ENCODE data around the gene HHIP. TPM values are rescaled to one million over a fixed set of nuclear protein-coding genes. Genes with fewer than 3 reads are reported as not detected.

HHIP gene
- polyA plus RNA-seq, 2 donors = not detected

- Histone ChIP-seq H3K27me3 (ENCODE audit: control insufficient read depth in 1 of 2, insufficient read depth in 2 of 2, low read length in 2 of 2) (no peaks in the 10 kb centered on the region), H3K4me1 (ENCODE audit: control insufficient read depth in 2 of 2, insufficient read depth in 2 of 2, low read length in 1 of 2) (no peaks in the 10 kb centered on the region), H3K27ac (ENCODE audit: low read depth in 2 of 2, low read length in 1 of 2) (no peak overlapping the region), H3K9me3 (ENCODE audit: control insufficient read depth in 2 of 2, insufficient read depth in 1 of 2, low read depth in 1 of 2, low read length in 1 of 2) (no peaks in the 10 kb centered on the region), H3K36me3 (ENCODE audit: control insufficient read depth in 2 of 2, insufficient read depth in 2 of 2, low read length in 1 of 2) (no peaks in the 10 kb centered on the region), H3K4me3 (ENCODE audit: low read depth in 1 of 2, low read length in 2 of 2) (no peak overlapping the region)
Observed at GRCh38 chr4:144696376-144696775, 50.4 kb downstream of the HHIP start.

DNA sequence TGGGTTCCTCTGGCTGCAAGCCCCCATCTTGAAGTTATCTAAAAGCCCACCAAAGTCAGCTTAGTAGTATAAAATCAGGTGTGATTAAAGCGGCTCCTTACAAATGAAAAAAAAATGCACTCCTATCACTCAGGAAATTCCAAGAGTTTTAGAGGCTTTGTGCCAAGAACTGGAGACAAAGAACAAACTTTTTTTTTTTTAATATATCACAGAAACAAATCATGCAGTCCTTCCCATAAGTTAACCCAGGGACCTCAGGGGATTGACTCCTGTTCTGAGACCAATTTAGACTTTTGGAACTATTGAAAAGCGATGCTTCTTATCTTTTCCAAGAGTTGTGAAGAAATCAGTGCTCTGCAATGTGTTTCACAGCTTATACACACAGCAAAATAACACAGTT, 53.6 kb downstream of the HHIP start:
- no peaks in the 10 kb centered on the region for H3K36me3 ChIP-seq (ENCODE audit: control insufficient read depth in 2 of 2, insufficient read depth in 2 of 2, low read length in 1 of 2)
- H3K4me3 ChIP-seq (ENCODE audit: low read depth in 1 of 2, low read length in 2 of 2) = no peak overlapping the region
- no peaks in the 10 kb centered on the region for H3K9me3 ChIP-seq (ENCODE audit: control insufficient read depth in 2 of 2, insufficient read depth in 1 of 2, low read depth in 1 of 2, low read length in 1 of 2)
- H3K4me1 ChIP-seq (ENCODE audit: control insufficient read depth in 2 of 2, insufficient read depth in 2 of 2, low read length in 1 of 2) = no peaks in the 10 kb centered on the region
- no peaks in the 10 kb centered on the region for H3K27me3 ChIP-seq (ENCODE audit: control insufficient read depth in 1 of 2, insufficient read depth in 2 of 2, low read length in 2 of 2)
- H3K27ac ChIP-seq (ENCODE audit: low read depth in 2 of 2, low read length in 1 of 2) = no peak overlapping the region
- 56 to 71% methylated on average over 2 of the region's 2 CpGs for WGBS, 2 donors

GRCh38 chr4:144701683-144702233, 55.8 kb downstream of the HHIP start:
- no peak overlapping the region for H3K27ac ChIP-seq (ENCODE audit: low read depth in 2 of 2, low read length in 1 of 2)
- no peaks in the 10 kb centered on the region for H3K36me3 ChIP-seq (ENCODE audit: control insufficient read depth in 2 of 2, insufficient read depth in 2 of 2, low read length in 1 of 2)
- H3K4me3 ChIP-seq (ENCODE audit: low read depth in 1 of 2, low read length in 2 of 2) = no peak overlapping the region
- no peaks in the 10 kb centered on the region for H3K27me3 ChIP-seq (ENCODE audit: control insufficient read depth in 1 of 2, insufficient read depth in 2 of 2, low read length in 2 of 2)
- H3K4me1 ChIP-seq (ENCODE audit: control insufficient read depth in 2 of 2, insufficient read depth in 2 of 2, low read length in 1 of 2) = no peaks in the 10 kb centered on the region
- no peaks in the 10 kb centered on the region for H3K9me3 ChIP-seq (ENCODE audit: control insufficient read depth in 2 of 2, insufficient read depth in 1 of 2, low read depth in 1 of 2, low read length in 1 of 2)

DNA sequence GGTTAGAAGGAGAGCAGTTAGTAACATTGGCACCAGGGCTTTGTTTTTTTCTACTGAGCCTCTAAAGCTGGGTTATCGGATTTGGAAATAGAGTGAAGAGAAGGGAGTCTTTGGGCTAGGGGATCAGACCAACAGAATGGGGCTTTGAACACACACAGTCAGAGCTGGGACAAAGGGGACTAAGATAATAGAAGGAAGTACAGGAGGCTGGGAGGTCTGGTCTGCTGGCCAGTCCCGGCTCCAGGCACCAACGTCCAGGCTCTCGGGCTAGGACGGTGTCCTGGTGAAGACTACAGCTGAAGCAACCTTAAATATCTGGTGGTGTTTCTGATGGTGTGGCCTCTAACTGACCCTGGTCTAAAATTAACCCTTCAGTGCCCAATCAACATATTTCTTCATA, 57.5 kb downstream of the HHIP start:
- Histone ChIP-seq H3K4me3 (ENCODE audit: low read depth in 1 of 2, low read length in 2 of 2) (no peak overlapping the region), H3K4me1 (ENCODE audit: control insufficient read depth in 2 of 2, insufficient read depth in 2 of 2, low read length in 1 of 2) (no peaks in the 10 kb centered on the region), H3K27ac (ENCODE audit: low read depth in 2 of 2, low read length in 1 of 2) (no peak overlapping the region), H3K36me3 (ENCODE audit: control insufficient read depth in 2 of 2, insufficient read depth in 2 of 2, low read length in 1 of 2) (no peaks in the 10 kb centered on the region), H3K27me3 (ENCODE audit: control insufficient read depth in 1 of 2, insufficient read depth in 2 of 2, low read length in 2 of 2) (no peaks in the 10 kb centered on the region), H3K9me3 (ENCODE audit: control insufficient read depth in 2 of 2, insufficient read depth in 1 of 2, low read depth in 1 of 2, low read length in 1 of 2) (no peaks in the 10 kb centered on the region)
- 85% methylated on average over 5 of the region's 5 CpGs for WGBS, 2 donors

DNA sequence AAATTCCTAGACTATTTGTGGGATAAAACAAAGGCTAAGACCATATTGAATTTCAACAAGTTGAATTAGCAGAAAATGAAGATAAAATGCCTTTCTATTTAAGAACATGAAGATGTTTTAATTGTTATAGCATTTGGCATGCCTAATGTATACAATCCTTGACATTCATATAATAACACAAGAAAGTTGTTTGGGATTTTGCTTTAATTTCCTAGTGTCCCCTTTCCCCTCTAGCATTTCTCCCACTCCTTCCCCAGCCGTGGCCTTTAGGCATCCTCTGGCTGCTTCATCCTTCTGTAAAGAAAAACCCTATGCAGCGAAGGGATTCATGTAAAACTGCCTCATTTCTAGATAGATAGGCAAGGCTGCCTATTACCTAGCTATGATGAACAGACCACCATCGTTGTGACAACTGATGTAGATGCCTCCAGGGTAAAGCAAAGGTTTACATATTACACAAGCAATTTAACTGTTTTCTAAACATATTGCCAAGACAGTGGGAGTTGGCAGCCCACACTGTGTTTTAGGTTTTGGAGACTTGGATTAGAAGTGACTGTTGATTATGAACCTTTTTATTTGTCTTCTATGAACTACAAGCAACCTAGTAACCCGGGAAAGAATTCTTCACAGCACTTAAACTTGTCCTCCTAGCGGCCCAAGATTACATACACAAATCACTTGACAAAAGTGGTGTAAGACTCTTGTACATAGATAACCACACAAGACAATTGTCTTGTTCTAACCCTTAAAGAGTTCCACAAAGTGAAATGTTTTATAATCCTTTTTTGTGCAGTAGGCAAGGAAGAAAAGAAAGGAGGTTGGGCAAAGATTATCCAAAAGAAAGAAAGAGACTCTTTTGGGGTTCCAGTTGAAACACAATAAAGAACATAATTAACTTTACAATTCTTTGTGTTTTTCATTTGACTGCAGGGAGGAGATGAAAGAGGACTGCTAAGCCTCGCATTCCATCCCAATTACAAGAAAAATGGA, 59.9 kb downstream of the HHIP start:
- H3K9me3 ChIP-seq (ENCODE audit: control insufficient read depth in 2 of 2, insufficient read depth in 1 of 2, low read depth in 1 of 2, low read length in 1 of 2) = no peaks in the 10 kb centered on the region
- H3K4me3 ChIP-seq (ENCODE audit: low read depth in 1 of 2, low read length in 2 of 2) = no peak overlapping the region
- no peaks in the 10 kb centered on the region for H3K27me3 ChIP-seq (ENCODE audit: control insufficient read depth in 1 of 2, insufficient read depth in 2 of 2, low read length in 2 of 2)
- 42 to 43% methylated on average over 6 of the region's 6 CpGs for WGBS, 2 donors
- H3K36me3 ChIP-seq (ENCODE audit: control insufficient read depth in 2 of 2, insufficient read depth in 2 of 2, low read length in 1 of 2) = no peaks in the 10 kb centered on the region
- no peaks in the 10 kb centered on the region for H3K4me1 ChIP-seq (ENCODE audit: control insufficient read depth in 2 of 2, insufficient read depth in 2 of 2, low read length in 1 of 2)
- H3K27ac ChIP-seq (ENCODE audit: low read depth in 2 of 2, low read length in 1 of 2) = no peak overlapping the region

DNA sequence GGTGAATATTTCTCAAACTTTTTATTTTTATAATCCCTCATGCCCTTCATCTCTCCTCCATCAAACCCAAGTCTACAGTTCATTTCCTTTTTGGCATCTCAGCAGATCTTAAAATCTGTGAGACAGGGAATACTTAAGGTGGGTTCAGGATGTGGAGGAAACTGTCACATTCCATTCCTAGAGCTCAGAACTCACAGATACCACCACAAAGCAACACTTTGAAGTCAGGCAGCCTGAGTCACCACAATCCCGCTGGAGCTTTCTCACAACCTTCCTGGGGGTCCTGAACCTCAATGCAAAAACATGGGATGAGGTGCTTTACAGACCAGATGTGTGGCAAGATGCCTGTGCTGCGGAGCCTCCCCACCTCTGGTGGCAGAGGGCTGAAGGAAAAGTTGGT, 63.2 kb downstream of the HHIP start:
- no peak overlapping the region for H3K4me3 ChIP-seq (ENCODE audit: low read depth in 1 of 2, low read length in 2 of 2)
- no peaks in the 10 kb centered on the region for H3K36me3 ChIP-seq (ENCODE audit: control insufficient read depth in 2 of 2, insufficient read depth in 2 of 2, low read length in 1 of 2)
- H3K27ac ChIP-seq (ENCODE audit: low read depth in 2 of 2, low read length in 1 of 2) = no peak overlapping the region
- H3K9me3 ChIP-seq (ENCODE audit: control insufficient read depth in 2 of 2, insufficient read depth in 1 of 2, low read depth in 1 of 2, low read length in 1 of 2) = no peaks in the 10 kb centered on the region
- 81% methylated on average over 2 of the region's 2 CpGs for WGBS, 2 donors
- no peaks in the 10 kb centered on the region for H3K27me3 ChIP-seq (ENCODE audit: control insufficient read depth in 1 of 2, insufficient read depth in 2 of 2, low read length in 2 of 2)
- H3K4me1 ChIP-seq (ENCODE audit: control insufficient read depth in 2 of 2, insufficient read depth in 2 of 2, low read length in 1 of 2) = no peaks in the 10 kb centered on the region

GRCh38 chr4:144709793-144710525, 64.0 kb downstream of the HHIP start:
- 76 to 77% methylated on average over 5 of the region's 5 CpGs for WGBS, 2 donors
- H3K27ac ChIP-seq (ENCODE audit: low read depth in 2 of 2, low read length in 1 of 2) = no peak overlapping the region

DNA sequence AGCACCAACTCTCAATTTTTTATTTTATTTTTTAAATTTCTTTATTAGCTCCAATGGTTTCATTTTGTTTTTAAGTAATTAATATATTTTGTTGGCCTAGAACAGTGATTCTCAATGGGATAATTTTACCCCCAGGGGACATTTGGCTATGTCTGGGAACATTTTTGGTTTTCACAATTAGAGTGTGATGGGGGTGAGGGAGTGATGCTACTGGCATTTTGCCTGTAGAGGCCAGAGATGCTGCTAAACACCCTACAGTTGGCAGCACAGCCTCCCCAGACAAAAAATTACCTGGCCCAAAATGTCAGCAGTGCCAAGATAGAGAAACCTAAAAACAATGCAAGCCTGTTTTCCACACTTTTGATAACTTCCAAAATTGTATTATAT, 64.6 kb downstream of the HHIP start:
- Histone ChIP-seq H3K27me3 (ENCODE audit: control insufficient read depth in 1 of 2, insufficient read depth in 2 of 2, low read length in 2 of 2) (no peaks in the 10 kb centered on the region), H3K4me1 (ENCODE audit: control insufficient read depth in 2 of 2, insufficient read depth in 2 of 2, low read length in 1 of 2) (no peaks in the 10 kb centered on the region), H3K9me3 (ENCODE audit: control insufficient read depth in 2 of 2, insufficient read depth in 1 of 2, low read depth in 1 of 2, low read length in 1 of 2) (no peaks in the 10 kb centered on the region), H3K27ac (ENCODE audit: low read depth in 2 of 2, low read length in 1 of 2) (no peak overlapping the region), H3K4me3 (ENCODE audit: low read depth in 1 of 2, low read length in 2 of 2) (no peak overlapping the region), H3K36me3 (ENCODE audit: control insufficient read depth in 2 of 2, insufficient read depth in 2 of 2, low read length in 1 of 2) (no peaks in the 10 kb centered on the region)

More at GRCh38 chr4:144709793-144710525, 64.0 kb downstream of the HHIP start:
- H3K4me1 ChIP-seq (ENCODE audit: control insufficient read depth in 2 of 2, insufficient read depth in 2 of 2, low read length in 1 of 2) = no peaks in the 10 kb centered on the region
- no peaks in the 10 kb centered on the region for H3K36me3 ChIP-seq (ENCODE audit: control insufficient read depth in 2 of 2, insufficient read depth in 2 of 2, low read length in 1 of 2)
- H3K9me3 ChIP-seq (ENCODE audit: control insufficient read depth in 2 of 2, insufficient read depth in 1 of 2, low read depth in 1 of 2, low read length in 1 of 2) = no peaks in the 10 kb centered on the region
- no peak overlapping the region for H3K4me3 ChIP-seq (ENCODE audit: low read depth in 1 of 2, low read length in 2 of 2)
- H3K27me3 ChIP-seq (ENCODE audit: control insufficient read depth in 1 of 2, insufficient read depth in 2 of 2, low read length in 2 of 2) = no peaks in the 10 kb centered on the region

DNA sequence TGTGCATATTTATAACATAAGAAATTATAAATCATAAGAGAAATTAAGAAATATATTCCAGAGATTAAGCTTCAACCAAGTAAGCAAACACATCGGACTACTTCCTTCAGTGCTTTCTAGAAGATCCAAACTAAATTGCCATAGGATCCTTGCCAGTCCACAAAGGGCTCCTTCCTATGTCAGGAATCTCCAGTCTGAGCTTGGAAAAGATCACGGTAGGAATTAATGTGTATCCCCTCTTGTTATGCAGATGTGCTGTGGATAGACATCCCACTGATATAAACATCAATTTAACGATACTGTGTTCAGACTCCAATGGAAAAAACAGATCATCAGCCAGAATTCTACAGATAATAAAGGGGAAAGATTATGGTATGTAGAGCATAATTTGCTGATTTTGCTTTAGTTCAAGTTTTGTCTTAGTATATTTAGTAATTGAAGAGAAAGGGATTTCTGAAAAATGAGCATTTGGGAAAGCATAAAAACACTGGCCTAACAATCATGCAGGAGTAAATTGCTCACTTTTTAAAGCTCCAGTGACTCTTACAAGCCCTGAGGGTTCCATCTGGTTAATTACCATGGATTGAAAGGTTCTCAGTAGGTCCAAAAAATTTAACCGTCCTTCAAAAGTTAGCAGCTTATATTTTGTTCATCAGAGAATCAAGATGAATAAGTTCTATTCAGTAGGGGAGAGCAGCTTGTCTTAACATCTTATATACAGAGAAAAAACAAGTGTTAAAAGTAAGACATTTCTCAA, 65.9 kb downstream of the HHIP start:
- no peaks in the 10 kb centered on the region for H3K27me3 ChIP-seq (ENCODE audit: control insufficient read depth in 1 of 2, insufficient read depth in 2 of 2, low read length in 2 of 2)

More for the DNA sequence above, 65.9 kb downstream of the HHIP start:
- 71 to 76% methylated on average over 4 of the region's 4 CpGs for WGBS, 2 donors
- no peak overlapping the region for H3K27ac ChIP-seq (ENCODE audit: low read depth in 2 of 2, low read length in 1 of 2)
- no peaks in the 10 kb centered on the region for H3K9me3 ChIP-seq (ENCODE audit: control insufficient read depth in 2 of 2, insufficient read depth in 1 of 2, low read depth in 1 of 2, low read length in 1 of 2)
- H3K4me1 ChIP-seq (ENCODE audit: control insufficient read depth in 2 of 2, insufficient read depth in 2 of 2, low read length in 1 of 2) = no peaks in the 10 kb centered on the region
- no peaks in the 10 kb centered on the region for H3K36me3 ChIP-seq (ENCODE audit: control insufficient read depth in 2 of 2, insufficient read depth in 2 of 2, low read length in 1 of 2)
- H3K4me3 ChIP-seq (ENCODE audit: low read depth in 1 of 2, low read length in 2 of 2) = no peak overlapping the region
